ENCODE data around the gene FHOD3. TPM values are rescaled to one million over a fixed set of nuclear protein-coding genes. Genes with fewer than 3 reads are reported as not detected.

The FHOD3 gene
- polyA plus RNA-seq, 1 experiment = 41.1 TPM

DNA sequence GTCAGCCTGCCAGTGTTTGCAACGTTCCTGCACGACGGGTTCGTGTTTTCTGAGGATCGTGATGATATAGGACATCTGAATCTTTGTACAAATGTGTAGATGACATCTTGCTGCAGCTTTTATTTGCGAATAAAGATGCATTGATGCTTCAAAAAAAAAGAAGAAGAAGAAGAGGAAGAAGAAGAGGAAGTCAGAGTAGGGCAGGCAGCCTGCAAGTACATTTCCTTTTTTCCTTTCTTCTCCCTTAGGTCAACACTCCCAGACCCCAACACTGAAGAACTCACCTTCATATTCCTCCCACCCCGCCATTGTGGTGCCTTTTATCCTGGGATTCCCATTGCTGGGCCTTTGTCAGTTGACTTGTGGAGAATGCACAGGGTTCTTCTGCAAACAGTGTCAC lies 91.5 kb downstream of the FHOD3 start:
- Histone ChIP-seq H3K27me3 (ENCODE audit: control insufficient read depth, insufficient read depth, low read length) (peaks cover 9% of the 10 kb centered on the region), H3K27ac (ENCODE audit: low read depth, low read length) (no peak overlapping the region), H3K4me3 (ENCODE audit: low read depth, low read length) (no peak overlapping the region), H3K9me3 (ENCODE audit: control insufficient read depth, insufficient read depth, low read length) (no peaks in the 10 kb centered on the region; the same call in 1 of the 2 replicates)
- CTCF ChIA-PET = no interaction called here
- TF ChIP-seq, protein P1, sequence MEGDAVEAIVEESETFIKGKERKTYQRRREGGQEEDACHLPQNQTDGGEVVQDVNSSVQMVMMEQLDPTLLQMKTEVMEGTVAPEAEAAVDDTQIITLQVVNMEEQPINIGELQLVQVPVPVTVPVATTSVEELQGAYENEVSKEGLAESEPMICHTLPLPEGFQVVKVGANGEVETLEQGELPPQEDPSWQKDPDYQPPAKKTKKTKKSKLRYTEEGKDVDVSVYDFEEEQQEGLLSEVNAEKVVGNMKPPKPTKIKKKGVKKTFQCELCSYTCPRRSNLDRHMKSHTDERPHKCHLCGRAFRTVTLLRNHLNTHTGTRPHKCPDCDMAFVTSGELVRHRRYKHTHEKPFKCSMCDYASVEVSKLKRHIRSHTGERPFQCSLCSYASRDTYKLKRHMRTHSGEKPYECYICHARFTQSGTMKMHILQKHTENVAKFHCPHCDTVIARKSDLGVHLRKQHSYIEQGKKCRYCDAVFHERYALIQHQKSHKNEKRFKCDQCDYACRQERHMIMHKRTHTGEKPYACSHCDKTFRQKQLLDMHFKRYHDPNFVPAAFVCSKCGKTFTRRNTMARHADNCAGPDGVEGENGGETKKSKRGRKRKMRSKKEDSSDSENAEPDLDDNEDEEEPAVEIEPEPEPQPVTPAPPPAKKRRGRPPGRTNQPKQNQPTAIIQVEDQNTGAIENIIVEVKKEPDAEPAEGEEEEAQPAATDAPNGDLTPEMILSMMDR (IDR thresholded peaks at IDR 0.05; ENCODE audit: low read depth, low read length) = no peak
- POLR2A ChIA-PET = no interaction called here
- DNase-seq (ENCODE audit: low read depth, low spot score) = no peak

DNA sequence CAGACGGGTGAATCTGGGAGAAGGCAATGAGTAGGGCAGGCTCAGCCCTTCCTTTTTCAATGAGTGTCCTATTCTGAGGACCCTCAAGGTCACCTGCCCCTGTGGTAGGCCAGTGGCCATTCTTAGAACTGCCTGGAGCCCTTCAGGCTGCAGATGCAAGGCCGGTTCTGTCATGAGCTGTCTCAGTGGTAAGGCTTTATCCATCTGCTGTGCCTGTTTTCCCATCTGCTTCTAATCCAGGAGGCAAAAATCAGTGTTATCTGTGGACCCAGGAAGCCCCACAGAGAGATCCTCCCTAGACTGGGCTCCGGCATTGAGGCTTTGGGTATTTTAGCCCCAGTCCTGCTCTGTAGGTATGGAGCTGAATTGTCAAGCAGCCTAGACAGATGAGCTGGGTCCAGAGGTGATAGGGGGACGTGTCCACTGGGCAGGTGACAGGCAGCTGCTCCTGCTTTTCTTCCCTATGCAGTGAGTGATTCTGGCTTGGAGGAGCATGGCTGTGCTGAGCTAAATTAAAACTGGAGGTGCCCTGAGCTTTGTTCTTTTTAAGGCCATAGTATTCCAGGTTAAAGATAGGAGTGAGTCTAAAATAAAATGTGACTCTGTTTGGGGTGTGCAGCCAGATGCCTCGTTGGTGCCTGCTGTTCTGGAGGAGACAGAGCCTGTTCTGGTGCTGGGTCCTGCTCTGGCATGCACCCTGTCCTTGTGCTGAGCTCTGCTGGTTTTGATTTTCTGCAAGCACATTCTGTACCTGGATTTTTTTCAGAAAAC lies 92.5 kb downstream of the FHOD3 start:
- POLR2A ChIA-PET = no interaction called here
- Histone ChIP-seq H3K9me3 (ENCODE audit: control insufficient read depth, insufficient read depth, low read length) (no peaks in the 10 kb centered on the region; the same call in 1 of the 2 replicates), H3K27ac (ENCODE audit: low read depth, low read length) (no peak overlapping the region), H3K27me3 (ENCODE audit: control insufficient read depth, insufficient read depth, low read length) (peaks cover 9% of the 10 kb centered on the region), H3K4me3 (ENCODE audit: low read depth, low read length) (no peak overlapping the region)
- DNase-seq (ENCODE audit: low read depth, low spot score) = no peak
- TF ChIP-seq, protein P1 (IDR thresholded peaks at IDR 0.05; ENCODE audit: low read depth, low read length) = no peak
- CTCF ChIA-PET = no interaction called here

DNA sequence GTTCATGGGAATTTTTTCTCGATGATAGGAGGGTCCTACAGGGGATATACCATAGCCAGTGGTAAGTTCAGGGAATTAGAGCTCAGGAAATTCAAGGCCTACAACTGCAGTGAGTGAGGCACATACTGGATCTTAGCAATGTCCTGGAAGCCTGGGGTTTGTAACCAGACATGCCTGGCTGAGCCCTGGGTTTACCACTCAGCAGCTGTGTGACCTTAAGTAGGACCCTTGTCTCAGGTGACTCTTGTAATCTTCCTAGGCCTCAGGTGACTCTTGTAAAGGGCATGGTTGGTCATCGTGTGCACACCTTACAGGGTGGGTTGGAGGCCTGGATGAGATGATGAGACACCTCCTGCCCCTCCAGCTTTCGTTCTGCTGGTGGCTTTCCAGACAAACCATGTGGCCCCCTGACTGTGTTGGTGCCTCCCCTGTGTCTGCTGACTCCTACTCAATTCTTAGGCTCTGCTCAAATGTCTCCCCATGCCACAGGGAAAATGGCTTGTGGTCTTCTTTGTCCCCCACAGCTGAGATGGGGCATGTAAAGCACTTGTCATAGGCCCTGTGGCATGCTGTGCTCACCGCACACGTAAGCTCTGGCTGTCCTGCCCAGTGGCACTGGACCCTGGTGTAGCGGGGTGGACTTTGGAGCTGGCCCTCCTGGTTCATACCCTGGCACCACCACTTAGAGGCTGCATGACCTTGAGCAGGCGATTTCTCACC lies 94.1 kb downstream of the FHOD3 start:
- TF ChIP-seq, protein P1 (IDR thresholded peaks at IDR 0.05; ENCODE audit: low read depth, low read length) = no peak
- Histone ChIP-seq H3K4me3 (ENCODE audit: low read depth, low read length) (no peak overlapping the region), H3K9me3 (ENCODE audit: control insufficient read depth, insufficient read depth, low read length) (no peaks in the 10 kb centered on the region), H3K27ac (ENCODE audit: low read depth, low read length) (no peak overlapping the region), H3K27me3 (ENCODE audit: control insufficient read depth, insufficient read depth, low read length) (peaks cover 9% of the 10 kb centered on the region)
- CTCF ChIA-PET = no interaction called here
- POLR2A ChIA-PET = no interaction called here
- no peak for DNase-seq (ENCODE audit: low read depth, low spot score)

DNA sequence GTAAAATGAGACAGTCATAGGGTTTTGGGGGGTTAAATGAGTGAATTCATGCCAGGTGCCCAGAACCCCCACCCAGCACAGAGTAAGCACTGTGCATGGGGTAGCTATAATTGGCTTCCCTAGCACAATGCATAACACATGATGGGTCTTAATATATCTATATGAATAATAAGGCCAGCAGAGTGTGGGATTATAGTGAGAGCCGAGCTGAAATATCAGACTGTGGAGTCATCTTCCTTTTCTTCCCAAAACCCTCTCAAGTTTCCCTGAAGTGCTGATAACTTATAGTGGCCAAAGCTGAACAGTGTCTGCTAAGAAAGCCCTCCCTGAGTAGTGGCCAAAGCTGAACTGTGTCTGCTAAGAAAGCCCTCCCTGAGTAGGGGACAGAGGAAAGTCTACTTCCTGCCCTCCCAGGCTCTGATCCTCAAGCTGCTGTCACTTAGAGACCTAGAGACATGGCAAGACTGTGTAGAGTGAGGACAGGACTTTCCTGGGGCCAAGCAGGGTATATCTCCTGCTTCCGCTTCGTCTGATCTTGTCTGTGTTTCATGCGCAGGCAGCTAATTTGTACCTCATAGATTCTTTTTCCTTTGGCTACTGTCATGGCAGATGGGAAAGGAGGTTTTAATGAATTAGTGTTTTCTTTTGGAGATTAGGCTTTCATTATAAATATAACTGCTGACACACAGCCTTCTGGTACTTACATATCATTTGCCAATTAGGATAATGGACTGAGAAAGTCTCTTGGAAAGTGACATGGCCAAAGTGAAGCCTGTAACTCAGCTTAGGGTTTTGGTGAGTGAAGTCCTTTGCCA lies 94.9 kb downstream of the FHOD3 start:
- ChIA-PET POLR2A (no interaction called here), CTCF (no interaction called here)
- TF ChIP-seq, protein P1 (IDR thresholded peaks at IDR 0.05; ENCODE audit: low read depth, low read length) = no peak
- no peak for DNase-seq (ENCODE audit: low read depth, low spot score)
- no peaks in the 10 kb centered on the region for H3K9me3 ChIP-seq (ENCODE audit: control insufficient read depth, insufficient read depth, low read length)
- H3K27ac ChIP-seq (ENCODE audit: low read depth, low read length) = peak overlapping the region; percentile 21
- H3K27me3 ChIP-seq (ENCODE audit: control insufficient read depth, insufficient read depth, low read length) = peaks cover 9% of the 10 kb centered on the region
- H3K4me3 ChIP-seq (ENCODE audit: low read depth, low read length) = no peak overlapping the region

DNA sequence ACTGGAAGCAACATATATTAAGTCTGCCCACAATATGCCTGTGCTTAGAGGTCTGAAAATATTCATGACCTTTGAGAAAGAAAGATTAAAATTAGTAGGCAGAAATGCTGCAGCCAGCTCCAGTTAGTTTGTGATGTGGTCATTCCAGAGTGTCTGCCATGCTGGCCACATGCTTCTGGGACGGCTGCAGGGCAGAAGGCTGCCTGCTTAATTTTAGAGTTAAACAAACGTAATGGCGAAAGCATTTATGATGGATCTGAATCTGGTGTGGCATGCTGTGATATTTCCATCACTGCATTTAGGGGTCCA lies 95.4 kb downstream of the FHOD3 start:
- TF ChIP-seq, protein P1 (IDR thresholded peaks at IDR 0.05; ENCODE audit: low read depth, low read length) = no peak
- POLR2A ChIA-PET = no interaction called here
- Histone ChIP-seq H3K9me3 (ENCODE audit: control insufficient read depth, insufficient read depth, low read length) (no peaks in the 10 kb centered on the region), H3K4me3 (ENCODE audit: low read depth, low read length) (no peak overlapping the region), H3K27me3 (ENCODE audit: control insufficient read depth, insufficient read depth, low read length) (peaks cover 9% of the 10 kb centered on the region), H3K27ac (ENCODE audit: low read depth, low read length) (no peak overlapping the region)
- no peak for DNase-seq (ENCODE audit: low read depth, low spot score)
- CTCF ChIA-PET = no interaction called here

All from AG04450 (cell line).